Coronary artery (tissue), 2 donors: ENCODE data around the gene SETD1A.
"Not testable (repeated sequence)": the region's sequence is repeated elsewhere in the genome, so short reads cannot be mapped to it uniquely, and the experiment has no call there.

ENCODE experiments used
- DNase-seq: peaks from one replicate; pipeline ENCODE4 v3.0.0-alpha.2; 2017; ENCODE audit warnings: low spot score
- H3K27ac ChIP-seq, 2 donors: fragments of 200-600 bp; sonication (generic); one replicate each; pipeline ENCODE4 v1.5.1; 2016 to 2019
- H3K4me3 ChIP-seq: fragments of 200-600 bp; sonication (generic); 2 replicates; pipeline ENCODE4 v1.5.1; 2016; ENCODE audit warnings: mild to moderate bottlenecking, moderate library complexity
- CTCF ChIP-seq: fragments of 200-600 bp; sonication (generic); IDR thresholded peaks from one replicate; pipeline ENCODE4 v1.5.1; 2019; ENCODE audit warnings: antibody characterized with exemption

Gene SETD1A

GRCh38 chr16:31006589-31006988, 49.0 kb downstream of the SETD1A start:
- TF ChIP-seq CTCF = no peak
- H3K27ac ChIP-seq = no peak overlapping the region
- no peak overlapping the region for H3K4me3 ChIP-seq
- DNase-seq = no peak

- no peak for DNase-seq
- Histone ChIP-seq H3K27ac (no peak overlapping the region), H3K4me3 (no peak overlapping the region)
- no peak for TF ChIP-seq CTCF
These were observed 50.1 kb downstream of the SETD1A start for GRCh38 chr16:31007684-31008083.

- no peak for DNase-seq
- no peak for TF ChIP-seq CTCF
- H3K27ac ChIP-seq = no peak overlapping the region
- no peak overlapping the region for H3K4me3 ChIP-seq
These were observed 50.6 kb downstream of the SETD1A start for GRCh38 chr16:31008149-31008548.

GRCh38 chr16:31008551-31008950, 51.0 kb downstream of the SETD1A start:
- TF ChIP-seq CTCF = no peak
- no peak for DNase-seq
- Histone ChIP-seq H3K4me3 (no peak overlapping the region), H3K27ac (no peak overlapping the region)

- TF ChIP-seq CTCF = no peak
- Histone ChIP-seq H3K4me3 (no peak overlapping the region), H3K27ac (no peak overlapping the region)
- no peak for DNase-seq
These were observed 51.6 kb downstream of the SETD1A start for GRCh38 chr16:31009120-31009519.

GRCh38 chr16:31009894-31010584, 52.5 kb downstream of the SETD1A start:
- DNase-seq = no peak
- peak overlapping the region; percentile 38 for H3K4me3 ChIP-seq
- TF ChIP-seq CTCF = no peak
- no peak overlapping the region for H3K27ac ChIP-seq

- no peak within 1 kb of the TSS for H3K27ac ChIP-seq
- DNase-seq = no peak
- no peak for TF ChIP-seq CTCF
- peak within 1 kb of the TSS; percentile 38 for H3K4me3 ChIP-seq
These were observed 53.2 kb downstream of the SETD1A start, which contains the start of gene STX1B for GRCh38 chr16:31010585-31011325. STX1B (minus strand) TSS chr16:31010638; CDS start chr16:31010396, 242 bp downstream.

GRCh38 chr16:31011815-31012214, 54.3 kb downstream of the SETD1A start:
- DNase-seq, H3K27ac ChIP-seq, H3K4me3 ChIP-seq: not testable (repeated sequence)

GRCh38 chr16:31013292-31013691, 55.7 kb downstream of the SETD1A start:
- H3K27ac ChIP-seq, H3K4me3 ChIP-seq, DNase-seq: not testable (repeated sequence)
